ENCODE measurements around the gene AP1B1.

- no peak for TF ChIP-seq POLR2A (IDR thresholded peaks at IDR 0.05)
- TF ChIP-seq CTCF (IDR thresholded peaks at IDR 0.05) = no peak
These were observed 4.7 kb upstream of the AP1B1 start for GRCh38 chr22:29393019-29393608.

Measured in heart left ventricle (tissue), 13 donors.